NK-92 treated with Interleukin-12 subunit alpha and Interleukin-12 subunit beta, amount 100 ng/mL, for 24 hours (cell line): ENCODE results near the gene LTBP3.
A peak's percentile ranks its signal among the peaks of the same experiment; 100 is the strongest.

ENCODE experiments used
- DNase-seq: peaks from one replicate; lab custom pipeline; 2025; lab: John Stamatoyannopoulos, UW

LTBP3 gene

DNA sequence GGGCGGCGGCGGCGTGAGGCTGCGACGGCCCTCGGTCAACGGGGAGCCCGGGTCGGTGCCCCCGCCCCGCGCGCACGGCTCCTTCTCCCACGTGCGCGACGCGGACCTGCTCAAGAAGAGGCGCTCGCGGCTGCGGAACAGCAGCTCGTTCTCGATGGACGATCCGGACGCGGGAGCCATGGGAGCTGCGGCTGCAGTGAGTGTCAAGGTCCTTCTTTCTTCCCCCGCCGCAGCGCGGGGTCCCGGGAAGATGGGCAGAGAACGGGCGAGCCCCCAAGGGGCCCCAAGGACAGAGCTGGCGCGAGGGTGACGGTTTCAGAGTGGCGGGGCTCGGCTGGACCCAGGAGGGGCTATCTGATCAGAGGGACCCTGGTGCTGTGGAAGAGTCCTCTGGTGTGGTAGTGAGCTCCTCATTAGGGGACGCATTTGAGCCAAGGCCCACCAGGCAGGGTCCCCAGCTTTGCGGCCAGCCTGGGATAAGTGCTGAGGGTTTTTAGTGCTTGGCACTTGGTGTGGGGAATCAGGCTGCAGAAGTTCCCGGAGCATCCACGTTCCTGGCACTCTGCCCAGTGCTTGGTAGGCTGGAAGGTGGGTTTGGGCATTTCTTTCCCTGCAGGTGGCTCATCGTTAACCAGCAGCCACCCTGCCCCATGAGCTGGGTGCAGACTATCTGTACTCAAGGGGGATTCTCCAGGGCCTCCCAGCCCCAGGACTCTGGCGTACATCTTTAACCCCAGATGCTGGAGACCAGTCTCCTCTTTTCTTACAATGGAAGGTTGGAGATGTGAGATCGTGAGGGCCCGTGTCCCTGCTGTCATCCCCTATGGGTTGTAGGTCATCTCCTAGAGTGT is 27.5 kb upstream of the LTBP3 start:
- DNase-seq: no peak

DNA sequence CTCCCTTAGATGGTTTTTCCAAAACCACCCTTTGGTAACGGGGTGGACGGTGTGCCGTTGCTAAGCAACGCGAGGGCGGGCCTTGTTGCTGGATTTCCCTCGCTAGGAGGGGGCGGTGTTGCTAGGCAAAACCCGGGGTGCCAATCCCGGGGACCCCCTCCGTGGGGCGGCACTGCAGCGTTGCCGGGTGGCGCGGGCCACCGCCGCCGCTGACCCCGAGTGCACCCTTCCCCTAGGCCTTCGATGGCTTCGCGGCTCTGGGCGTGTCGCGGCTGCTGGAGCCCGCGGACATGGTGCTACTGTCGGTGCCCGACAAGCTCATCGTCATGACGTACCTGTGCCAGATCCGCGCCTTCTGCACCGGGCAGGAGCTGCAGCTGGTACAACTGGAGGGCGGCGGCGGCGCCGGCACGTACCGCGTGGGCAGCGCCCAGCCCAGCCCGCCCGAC is 26.6 kb upstream of the LTBP3 start:
- DNase-seq: no peak

DNA sequence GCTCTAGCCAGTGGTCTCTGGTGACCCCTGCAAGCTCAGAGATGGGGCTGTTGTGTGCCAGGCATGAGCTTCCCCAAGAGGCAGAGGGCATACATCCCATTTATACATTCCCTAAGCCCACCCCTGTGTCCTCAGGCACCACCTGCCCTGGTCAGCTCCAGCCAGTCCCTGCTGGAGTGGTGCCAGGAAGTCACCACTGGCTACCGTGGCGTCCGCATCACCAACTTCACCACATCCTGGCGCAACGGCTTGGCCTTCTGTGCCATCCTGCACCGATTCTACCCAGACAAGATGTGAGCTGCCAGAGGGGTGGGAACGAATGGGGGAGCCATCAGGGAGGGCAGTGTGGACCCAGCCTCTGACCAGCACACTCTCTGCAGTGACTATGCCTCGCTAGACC is 25.9 kb upstream of the LTBP3 start:
- DNase-seq: no peak

DNA sequence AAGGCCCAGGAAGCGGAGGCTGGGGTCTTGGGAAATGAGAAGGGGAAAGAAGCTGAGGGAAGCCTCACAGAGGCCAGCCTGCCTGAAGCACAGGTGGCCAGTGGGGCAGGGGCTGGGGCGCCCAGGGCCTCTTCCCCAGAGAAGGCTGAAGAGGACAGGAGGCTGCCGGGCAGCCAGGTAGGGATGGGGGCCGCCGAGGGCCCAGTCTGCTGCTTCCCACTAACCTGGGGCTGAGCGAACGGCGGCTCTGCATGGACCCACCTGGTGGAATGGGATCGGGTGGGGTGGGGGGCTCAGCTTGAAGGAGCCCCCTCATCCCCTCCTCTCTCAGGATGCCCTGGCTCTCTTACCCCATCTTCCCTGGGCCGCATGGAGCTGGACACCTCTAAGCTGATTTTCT is 25.4 kb upstream of the LTBP3 start:
- no peak for DNase-seq

DNA sequence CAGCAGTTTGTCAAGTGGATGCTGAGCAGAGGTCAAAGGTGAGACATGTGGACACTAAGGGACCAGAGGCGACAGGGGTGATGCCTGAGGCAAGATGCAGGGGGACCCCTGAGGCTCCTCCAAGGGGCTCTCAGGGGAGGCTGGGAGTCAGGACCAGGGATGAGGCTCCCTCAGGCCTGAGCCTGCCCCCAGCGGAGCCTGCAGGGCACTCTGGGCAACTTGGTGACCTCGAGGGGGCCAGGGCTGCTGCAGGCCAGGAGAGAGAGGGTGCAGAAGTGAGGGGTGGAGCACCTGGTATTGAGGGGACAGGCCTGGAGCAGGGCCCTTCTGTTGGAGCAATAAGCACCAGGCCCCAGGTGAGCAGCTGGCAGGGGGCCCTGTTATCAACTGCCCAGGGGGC is 23.8 kb upstream of the LTBP3 start:
- no peak for DNase-seq

DNA sequence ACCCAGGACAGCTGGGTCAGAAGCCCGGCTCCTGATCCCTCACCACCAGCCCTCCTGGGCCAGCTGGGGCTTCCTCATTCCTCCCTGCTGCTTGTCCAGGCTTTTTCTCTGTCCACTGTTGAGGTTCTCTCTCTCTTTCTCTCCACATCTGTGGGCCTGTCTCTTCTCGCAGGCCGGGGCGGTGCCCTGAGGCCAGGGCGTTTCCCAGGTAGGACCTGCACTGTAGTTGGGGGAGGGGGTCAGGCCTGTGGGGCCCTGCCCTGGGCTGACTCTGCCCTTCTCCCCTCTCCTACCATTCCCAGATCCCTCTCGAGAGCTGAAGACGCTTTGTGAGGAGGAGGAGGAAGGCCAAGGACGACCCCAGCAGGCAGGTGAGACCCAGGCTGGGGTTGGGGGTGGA is 22.6 kb upstream of the LTBP3 start:
- DNase-seq: no peak

DNA sequence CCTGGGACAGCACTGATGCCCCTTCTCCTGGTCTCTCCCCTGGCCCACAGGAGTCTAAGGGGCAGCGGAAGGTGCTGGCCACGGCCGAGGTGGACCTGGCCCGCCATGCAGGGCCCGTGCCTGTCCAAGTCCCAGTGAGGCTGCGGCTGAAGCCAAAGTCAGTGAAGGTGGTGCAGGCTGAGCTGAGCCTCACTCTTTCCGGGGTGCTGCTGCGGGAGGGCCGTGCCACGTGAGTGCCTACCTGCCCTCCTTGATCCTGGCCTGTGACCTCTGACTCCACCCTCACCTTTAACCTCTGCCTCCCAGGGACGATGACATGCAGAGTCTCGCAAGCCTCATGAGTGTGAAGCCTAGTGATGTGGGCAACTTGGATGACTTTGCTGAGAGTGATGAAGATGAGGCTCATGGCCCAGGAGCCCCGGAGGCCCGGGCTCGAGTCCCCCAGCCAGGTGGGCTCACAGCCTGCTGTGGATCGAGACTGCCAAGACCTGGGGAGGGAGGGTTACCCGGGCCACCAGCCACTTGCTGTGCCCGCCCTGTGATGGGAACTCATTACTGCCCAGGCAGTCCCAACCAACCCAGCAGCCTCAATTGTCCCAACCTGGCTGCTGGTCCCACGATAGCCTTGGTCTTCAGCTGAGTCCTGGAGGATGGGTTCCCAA is 22.0 kb upstream of the LTBP3 start:
- no peak for DNase-seq

DNA sequence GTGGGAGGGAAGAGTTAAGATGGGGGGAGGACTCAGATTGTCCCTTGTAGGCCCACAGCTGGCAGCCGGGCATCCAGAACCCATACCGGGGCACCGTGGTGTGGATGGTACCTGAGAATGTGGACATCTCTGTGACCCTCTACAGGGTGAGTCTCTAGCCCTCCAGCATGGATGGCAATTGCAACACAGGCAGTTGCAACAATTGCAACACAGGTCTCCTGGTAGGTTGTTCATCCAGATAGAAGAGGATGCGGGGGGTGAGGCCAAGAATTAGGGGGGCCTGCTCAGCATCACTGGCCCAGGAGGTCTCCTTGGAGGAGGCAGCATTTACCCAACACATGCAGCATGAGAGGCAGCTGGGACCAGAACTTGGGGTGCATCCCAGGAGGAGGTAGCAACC is 21.1 kb upstream of the LTBP3 start:
- no peak for DNase-seq

DNA sequence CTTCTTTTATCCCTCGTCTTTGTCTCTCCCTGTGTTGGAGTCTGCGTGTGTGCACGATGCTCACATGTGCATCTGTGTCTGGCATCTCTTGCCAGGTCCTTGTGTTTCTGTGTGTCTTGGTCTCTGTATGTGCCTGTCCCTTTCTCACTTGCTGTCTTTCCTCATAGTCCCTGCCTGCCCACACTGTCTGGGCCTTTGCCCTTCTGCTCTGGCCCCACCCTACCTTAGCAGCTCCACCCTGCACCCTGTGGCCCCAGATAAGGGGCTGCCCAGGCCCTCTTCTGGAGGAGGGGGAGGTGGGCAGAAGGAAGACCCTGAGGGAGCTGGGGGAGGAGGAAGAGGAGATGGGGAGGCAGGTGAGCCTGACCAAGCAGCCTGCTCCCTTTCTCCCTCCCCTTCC is 20.5 kb upstream of the LTBP3 start:
- DNase-seq: no peak

DNA sequence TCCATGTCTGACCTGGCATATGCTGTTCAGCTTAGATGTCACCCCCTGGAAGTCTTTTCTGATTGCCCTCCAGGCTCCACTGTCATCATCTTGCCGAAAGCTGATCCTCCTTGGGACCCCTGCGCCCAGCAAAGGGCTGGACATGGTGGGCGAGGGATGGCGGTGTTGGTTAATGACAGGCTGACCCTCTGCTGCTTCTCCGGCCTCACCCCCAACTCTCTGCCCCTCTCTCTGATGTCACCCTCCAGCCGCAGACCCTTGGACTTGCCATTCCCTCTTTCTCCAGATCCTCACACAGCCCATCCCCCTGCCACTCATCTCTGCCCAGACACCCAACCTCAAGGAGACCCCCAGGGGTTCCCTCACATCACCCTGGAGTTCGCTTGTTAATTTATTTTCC is 20.0 kb upstream of the LTBP3 start:
- no peak for DNase-seq

DNA sequence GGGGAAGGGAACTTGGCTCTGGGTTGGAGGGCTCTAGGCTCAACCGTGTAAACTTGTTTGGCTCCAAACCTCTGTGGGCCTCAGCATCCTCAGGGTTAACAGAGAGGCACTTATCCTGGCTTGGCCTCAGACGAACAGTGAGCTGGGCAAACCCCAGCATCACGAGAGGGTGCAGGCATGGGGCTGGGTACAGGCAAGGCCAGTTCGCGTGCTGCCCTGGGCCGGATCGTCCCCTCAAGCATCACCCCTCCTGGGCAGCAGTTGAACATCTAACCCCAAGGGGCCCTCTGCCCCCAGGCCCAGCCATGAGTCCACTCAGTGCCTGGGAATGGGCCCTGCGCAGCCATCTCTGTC is 19.6 kb upstream of the LTBP3 start:
- no peak for DNase-seq

DNA sequence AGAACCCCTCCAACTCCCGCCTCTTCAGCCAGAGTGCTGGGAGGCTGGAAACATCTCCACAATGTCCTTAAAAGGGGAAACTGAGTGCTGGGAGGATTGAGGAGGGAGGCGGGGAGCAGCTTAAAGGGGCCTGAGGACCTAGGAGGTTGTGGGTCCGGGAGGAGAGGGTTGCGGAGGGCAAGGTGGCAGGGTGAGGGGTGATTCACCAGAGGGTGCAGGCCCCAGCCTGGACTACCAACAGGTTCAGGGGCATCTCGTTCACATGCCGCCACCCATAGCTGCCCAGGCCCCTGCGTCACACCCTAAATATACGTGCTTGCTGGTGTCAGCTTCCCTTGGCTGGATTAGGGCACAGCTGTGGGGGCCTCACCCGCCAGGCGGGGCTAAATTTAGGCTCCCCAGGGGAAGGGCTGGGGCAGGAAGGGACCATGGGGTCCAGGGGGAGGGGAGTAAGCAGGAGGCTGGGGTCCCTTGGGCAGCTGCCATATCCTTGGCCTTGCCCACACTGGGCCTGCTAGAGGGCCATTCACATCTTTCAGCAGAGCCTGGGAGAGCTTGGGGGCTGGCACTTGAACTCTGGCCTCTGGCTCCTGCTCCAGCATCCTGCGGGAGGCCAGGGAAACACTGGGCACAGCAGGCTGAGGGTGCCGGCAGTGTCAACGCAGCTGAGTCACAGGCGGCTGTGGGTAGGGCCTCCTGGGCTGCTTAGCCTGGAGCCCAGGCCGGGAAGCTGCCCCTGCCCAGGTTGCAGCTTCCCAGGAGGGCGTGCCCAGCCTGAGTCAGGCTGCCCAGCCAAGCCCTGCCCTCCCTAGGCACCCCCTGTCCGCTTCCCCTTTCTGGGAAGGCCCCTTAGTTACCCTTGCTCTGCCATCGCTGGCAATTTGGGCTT is 19.0 kb upstream of the LTBP3 start:
- DNase-seq: peak; percentile 30

DNA sequence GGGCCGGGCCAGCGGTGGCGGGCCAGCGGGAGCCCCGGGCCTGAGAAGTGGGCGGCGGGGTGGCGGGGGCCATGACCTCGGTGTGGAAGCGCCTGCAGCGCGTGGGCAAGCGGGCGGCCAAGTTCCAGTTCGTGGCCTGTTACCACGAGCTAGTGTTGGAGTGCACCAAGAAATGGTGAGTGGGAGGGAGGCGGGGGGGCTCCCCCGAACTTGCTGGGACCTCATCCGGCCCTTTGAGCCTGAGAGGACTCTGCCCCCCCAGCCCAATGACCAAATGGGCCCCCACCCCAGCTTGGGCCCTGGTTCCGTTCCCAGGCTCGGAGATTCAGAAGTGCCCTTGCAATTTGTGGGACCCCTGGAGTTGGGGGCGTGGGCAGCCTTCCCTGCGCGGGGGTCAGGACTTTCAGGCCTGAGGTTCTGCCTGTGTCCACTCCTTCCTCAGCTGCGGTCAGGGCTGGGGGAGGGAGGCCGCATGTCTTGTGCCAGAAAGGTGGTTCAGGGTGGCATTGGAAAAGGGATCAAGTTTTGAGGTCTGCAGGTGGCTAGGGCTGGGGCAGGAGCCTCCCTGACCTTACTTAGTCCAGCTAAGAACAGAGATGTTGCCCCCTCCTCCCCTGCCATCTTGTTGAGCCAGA is 18.2 kb upstream of the LTBP3 start:
- no peak for DNase-seq

DNA sequence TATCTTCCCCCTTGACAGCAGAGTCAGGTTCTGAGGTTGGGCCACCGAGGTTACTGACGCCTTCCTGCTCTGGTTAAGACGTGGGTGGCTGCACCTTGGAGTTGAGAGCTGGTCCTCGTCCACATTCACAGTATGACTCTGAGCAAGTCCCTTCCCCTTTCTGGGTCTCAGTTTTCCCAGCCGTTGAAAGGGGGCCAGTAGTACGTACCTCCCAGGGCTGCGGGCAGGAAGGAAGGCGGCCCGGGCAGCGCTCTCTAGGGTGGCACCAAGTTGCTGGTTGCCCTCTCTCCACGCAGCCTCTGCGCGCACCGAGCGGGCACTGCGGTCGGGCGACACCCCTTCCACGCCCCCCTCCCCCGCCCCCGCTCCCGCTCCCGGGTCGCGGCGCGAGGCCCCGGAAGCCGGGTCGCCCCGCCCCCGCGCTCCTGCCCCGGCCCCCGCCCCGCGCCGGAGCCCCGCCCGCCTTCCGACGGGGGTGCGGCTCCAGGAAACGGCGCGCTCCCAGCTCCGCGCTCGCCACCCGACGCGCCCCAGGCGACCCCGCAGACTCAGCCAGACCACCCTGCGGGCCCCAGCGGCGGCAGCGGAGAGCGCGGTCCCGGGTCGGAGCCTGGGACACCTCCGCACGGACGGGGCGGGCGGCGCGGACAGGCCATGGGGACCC is 17.5 kb upstream of the LTBP3 start, which contains the start of gene EHBP1L1:
Gene EHBP1L1 (plus strand): TSS at position 486 of the 664 bp plus-strand sequence. CDS start 250 bp downstream, outside the sequence.
- peak; percentile 75 for DNase-seq

DNA sequence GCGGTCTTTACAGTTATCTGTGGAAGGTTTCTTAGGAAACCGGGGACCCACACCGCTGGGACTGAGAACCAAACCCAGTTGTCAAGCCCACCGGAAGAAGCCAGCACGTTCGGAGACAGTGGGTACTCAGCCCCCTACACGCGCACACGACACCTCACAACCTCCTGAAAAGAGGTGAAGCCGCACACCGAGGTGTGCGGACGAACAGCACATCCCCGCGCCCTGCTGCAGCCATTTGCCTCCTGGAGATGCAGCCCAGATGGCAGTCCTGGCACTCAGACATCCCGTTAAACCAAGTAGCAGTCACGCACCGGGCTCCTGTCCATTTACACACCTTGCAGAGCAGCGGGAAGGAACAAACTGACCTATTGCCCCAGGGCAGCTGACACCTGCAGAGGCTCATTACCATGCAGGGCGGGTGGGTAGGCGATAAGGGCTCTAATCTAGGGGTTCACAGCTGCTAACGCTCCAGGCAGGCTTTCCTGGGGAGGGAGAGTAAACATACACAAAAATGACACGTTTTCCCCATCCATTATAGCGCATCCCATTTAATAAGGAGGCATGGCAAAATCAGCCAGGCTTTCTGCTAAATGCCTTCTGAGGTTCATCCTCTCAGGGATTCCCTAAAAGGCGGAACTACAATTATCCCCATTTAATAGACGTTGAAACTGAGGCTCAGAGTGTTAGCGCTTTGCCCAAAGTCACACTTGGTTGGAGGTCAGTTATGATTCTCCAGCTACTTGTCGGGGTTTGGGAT is 16.8 kb upstream of the LTBP3 start:
- DNase-seq: no peak

DNA sequence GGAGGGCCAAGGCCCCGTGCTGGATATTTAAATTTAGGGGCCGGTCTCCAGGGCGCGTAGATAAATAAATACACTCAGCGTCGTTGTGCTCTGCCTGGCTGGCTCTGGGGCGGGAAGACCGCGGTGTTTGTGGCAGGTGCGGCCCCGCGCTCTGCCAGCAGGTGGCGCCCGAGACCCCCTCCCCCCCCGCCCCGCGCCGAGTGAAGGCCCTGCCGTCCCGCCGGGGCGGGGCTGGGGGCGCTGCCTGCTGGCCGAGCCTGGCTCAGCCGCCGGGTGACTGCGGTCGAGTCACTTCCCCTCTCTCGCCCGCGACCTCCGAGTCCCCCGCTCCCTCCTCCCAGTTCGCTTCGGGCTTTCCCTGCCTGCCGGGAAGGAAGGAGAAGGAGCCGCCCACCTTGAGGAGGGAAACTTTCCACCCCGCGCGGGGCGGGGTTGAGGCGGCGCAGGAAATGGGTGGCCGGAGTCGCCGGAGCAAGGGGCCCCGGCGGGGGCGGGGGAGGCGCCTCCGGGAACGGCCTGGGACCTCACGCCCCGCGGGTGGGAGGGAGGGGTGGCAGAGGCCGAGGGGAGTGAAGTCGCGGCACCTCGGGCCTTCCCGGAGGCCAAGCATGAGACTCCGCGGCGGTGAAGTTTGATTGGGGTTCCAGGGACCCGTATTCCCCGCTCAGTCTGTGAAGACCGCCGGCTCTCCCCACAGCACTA is 16.1 kb upstream of the LTBP3 start:
- peak; percentile 91 for DNase-seq

DNA sequence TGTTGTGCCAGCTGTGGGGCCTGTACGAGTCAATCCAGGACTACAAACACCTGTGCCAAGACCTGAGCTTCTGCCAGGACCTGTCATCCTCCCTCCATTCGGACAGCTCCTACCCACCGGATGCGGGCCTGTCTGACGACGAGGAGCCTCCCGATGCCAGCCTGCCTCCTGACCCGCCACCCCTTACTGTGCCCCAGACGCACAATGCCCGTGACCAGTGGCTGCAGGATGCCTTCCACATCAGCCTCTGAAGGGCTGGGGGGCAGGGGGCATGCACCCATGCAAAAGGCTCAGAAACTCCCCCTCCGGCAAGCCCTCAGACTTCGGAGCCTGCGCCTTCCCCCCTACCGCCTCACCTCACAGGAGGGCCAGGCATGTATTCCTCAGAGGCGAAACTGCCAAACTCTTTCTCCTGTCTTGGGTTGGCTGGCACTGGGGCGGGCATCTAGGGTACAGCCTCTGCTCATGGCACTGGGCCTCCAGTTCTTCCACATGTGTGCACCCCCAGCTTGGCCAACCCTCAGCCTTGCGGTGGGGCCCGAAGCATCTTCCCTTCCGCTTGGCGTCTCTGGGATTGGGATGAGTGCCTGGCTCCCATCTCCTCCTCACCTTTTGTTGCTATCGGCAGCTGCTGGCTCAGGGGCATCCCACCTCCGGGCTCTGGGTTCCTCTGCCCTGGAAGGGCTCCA is 15.4 kb upstream of the LTBP3 start:
- no peak for DNase-seq

DNA sequence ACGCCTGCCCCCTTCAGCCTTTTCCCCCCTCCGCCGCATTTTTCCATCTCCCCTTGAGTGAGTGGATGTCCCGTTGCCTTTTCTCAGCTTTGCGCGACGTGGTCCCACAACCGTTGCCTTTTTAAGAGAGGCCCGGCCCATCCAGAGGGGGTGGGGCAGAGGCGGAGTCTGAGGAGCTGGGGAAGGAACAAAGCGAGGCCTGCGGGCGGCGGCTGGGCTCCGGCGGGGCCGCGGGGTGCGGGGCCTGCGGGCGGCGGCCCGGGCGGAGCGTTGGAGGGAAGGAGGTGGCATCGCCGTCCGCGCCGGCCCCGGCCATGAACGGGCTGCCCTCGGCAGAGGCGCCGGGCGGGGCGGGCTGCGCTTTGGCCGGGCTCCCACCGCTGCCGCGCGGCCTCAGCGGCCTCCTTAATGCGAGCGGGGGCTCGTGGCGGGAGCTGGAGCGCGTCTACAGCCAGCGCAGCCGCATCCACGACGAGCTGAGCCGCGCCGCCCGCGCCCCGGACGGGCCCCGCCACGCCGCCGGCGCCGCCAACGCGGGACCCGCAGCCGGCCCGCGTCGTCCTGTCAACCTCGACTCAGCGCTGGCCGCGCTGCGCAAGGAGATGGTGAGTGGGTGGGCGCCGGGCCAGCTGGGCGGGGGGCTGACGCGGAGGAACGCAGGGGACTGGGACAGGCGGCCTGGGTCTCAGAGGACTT is 14.3 kb upstream of the LTBP3 start, which contains the start of gene FAM89B:
Gene FAM89B (plus strand): TSS at position 183 of the 696 bp plus-strand sequence. CDS start 132 bp downstream, at position 315.
- peak; percentile 82 for DNase-seq

DNA sequence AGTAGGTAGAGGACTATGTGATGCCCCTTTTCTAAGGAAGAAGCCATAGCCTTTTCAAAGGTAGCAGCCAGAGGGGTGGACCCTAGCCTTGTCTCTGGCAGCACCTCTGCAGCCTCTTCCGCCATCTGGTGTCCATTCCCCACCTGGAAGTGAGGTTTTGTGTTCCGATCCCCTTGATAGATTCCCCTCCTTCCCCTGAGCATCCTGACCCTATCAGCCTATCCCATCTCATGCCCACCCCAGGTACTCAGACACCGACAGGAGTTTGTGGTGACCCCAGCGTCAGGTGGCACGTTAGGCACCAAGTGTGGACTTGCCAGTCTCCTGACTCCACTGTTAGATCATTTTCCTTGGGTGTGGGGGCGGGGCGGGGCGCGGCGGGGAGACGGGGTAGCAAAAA is 13.8 kb upstream of the LTBP3 start:
- DNase-seq: no peak
